Measurements from ENCODE around the gene GULP1.

GULP1 gene

GRCh38 chr2:188561473-188561979 lies 269.9 kb downstream of the GULP1 start:
- no peak for ATAC-seq (ENCODE audit: low read depth)

GRCh38 chr2:188569431-188570165 lies 277.9 kb downstream of the GULP1 start:
- ATAC-seq (ENCODE audit: low read depth) (no peak), DNase-seq (ENCODE audit: low spot score) (no peak)
- no peak for TF ChIP-seq CTCF (IDR thresholded peaks at IDR 0.05; ENCODE audit: poor library complexity, severe bottlenecking)
- no peaks in the 10 kb centered on the region for H3K4me1 ChIP-seq (ENCODE audit: insufficient read depth, poor library complexity, severe bottlenecking)
- no peak overlapping the region for H3K27ac ChIP-seq (ENCODE audit: poor library complexity, severe bottlenecking)
- no peaks in the 10 kb centered on the region for H3K36me3 ChIP-seq (ENCODE audit: low read depth)
- no peaks in the 10 kb centered on the region for H3K9me3 ChIP-seq (ENCODE audit: severe bottlenecking)
- H3K27me3 ChIP-seq (ENCODE audit: insufficient read depth, poor library complexity, severe bottlenecking): no peaks in the 10 kb centered on the region
- H3K4me3 ChIP-seq (ENCODE audit: severe bottlenecking): no peak overlapping the region

More at GRCh38 chr2:188561473-188561979, 269.9 kb downstream of the GULP1 start:
- Histone ChIP-seq H3K27ac (ENCODE audit: poor library complexity, severe bottlenecking) (no peak overlapping the region), H3K27me3 (ENCODE audit: insufficient read depth, poor library complexity, severe bottlenecking) (no peaks in the 10 kb centered on the region), H3K36me3 (ENCODE audit: low read depth) (no peaks in the 10 kb centered on the region), H3K4me3 (ENCODE audit: severe bottlenecking) (no peak overlapping the region), H3K9me3 (ENCODE audit: severe bottlenecking) (no peaks in the 10 kb centered on the region), H3K4me1 (ENCODE audit: insufficient read depth, poor library complexity, severe bottlenecking) (no peaks in the 10 kb centered on the region)
- TF ChIP-seq CTCF (IDR thresholded peaks at IDR 0.05; ENCODE audit: poor library complexity, severe bottlenecking): no peak
- no peak for DNase-seq (ENCODE audit: low spot score)

GRCh38 chr2:188570370-188570769 lies 278.7 kb downstream of the GULP1 start:
- ATAC-seq (ENCODE audit: low read depth) (no peak), DNase-seq (ENCODE audit: low spot score) (no peak)
- H3K4me1 ChIP-seq (ENCODE audit: insufficient read depth, poor library complexity, severe bottlenecking): no peaks in the 10 kb centered on the region
- H3K36me3 ChIP-seq (ENCODE audit: low read depth): no peaks in the 10 kb centered on the region
- no peak for TF ChIP-seq CTCF (IDR thresholded peaks at IDR 0.05; ENCODE audit: poor library complexity, severe bottlenecking)
- no peak overlapping the region for H3K4me3 ChIP-seq (ENCODE audit: severe bottlenecking)
- no peak overlapping the region for H3K27ac ChIP-seq (ENCODE audit: poor library complexity, severe bottlenecking)
- no peaks in the 10 kb centered on the region for H3K9me3 ChIP-seq (ENCODE audit: severe bottlenecking)
- H3K27me3 ChIP-seq (ENCODE audit: insufficient read depth, poor library complexity, severe bottlenecking): no peaks in the 10 kb centered on the region

GRCh38 chr2:188571543-188572303 lies 280.0 kb downstream of the GULP1 start:
- DNase-seq (ENCODE audit: low spot score) (no peak), ATAC-seq (ENCODE audit: low read depth) (no peak)
- H3K9me3 ChIP-seq (ENCODE audit: severe bottlenecking): no peaks in the 10 kb centered on the region
- H3K27ac ChIP-seq (ENCODE audit: poor library complexity, severe bottlenecking): no peak overlapping the region
- no peaks in the 10 kb centered on the region for H3K36me3 ChIP-seq (ENCODE audit: low read depth)
- TF ChIP-seq CTCF (IDR thresholded peaks at IDR 0.05; ENCODE audit: poor library complexity, severe bottlenecking): no peak
- H3K27me3 ChIP-seq (ENCODE audit: insufficient read depth, poor library complexity, severe bottlenecking): no peaks in the 10 kb centered on the region
- no peaks in the 10 kb centered on the region for H3K4me1 ChIP-seq (ENCODE audit: insufficient read depth, poor library complexity, severe bottlenecking)
- H3K4me3 ChIP-seq (ENCODE audit: severe bottlenecking): no peak overlapping the region

All from RWPE2 (cell line).